GM18873 (cell line): Measurements from ENCODE around the gene HDAC9.
"Not testable (repeated sequence)": the region's sequence is repeated elsewhere in the genome, so short reads cannot be mapped to it uniquely, and the experiment has no call there.

Experiments used
- ATAC-seq: cut with Tn5 transposase; IDR thresholded peaks from one replicate; pipeline ENCODE4 v1.9.1; 2021; ENCODE audit warnings: mild to moderate bottlenecking, moderate library complexity, moderate number of reproducible peaks; ENCODE audit not compliant: unreplicated experiment, low FRiP score

HDAC9 gene

GRCh38 chr7:18698258-18698734 is 202.7 kb downstream of the HDAC9 start:
- no peak for ATAC-seq

DNA sequence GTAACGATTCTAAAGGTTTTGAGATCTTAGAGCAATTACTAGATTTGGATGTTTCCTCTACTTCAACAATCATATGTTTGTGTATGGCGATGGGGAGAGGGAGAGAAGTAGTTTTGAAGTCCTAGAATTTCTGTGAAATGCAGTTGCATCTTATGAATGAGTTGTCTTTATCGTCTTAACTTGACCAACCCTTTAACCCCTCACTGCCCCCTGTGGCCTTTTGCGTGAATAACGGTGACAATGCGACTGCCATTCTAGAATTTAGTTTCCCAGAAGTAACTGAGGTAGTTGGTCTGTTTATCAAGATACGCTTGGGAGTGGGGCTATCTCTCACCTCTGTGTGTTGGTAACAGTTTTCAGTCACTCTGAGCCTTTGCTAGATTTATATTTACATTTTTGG is 204.6 kb downstream of the HDAC9 start:
- ATAC-seq = no peak

DNA sequence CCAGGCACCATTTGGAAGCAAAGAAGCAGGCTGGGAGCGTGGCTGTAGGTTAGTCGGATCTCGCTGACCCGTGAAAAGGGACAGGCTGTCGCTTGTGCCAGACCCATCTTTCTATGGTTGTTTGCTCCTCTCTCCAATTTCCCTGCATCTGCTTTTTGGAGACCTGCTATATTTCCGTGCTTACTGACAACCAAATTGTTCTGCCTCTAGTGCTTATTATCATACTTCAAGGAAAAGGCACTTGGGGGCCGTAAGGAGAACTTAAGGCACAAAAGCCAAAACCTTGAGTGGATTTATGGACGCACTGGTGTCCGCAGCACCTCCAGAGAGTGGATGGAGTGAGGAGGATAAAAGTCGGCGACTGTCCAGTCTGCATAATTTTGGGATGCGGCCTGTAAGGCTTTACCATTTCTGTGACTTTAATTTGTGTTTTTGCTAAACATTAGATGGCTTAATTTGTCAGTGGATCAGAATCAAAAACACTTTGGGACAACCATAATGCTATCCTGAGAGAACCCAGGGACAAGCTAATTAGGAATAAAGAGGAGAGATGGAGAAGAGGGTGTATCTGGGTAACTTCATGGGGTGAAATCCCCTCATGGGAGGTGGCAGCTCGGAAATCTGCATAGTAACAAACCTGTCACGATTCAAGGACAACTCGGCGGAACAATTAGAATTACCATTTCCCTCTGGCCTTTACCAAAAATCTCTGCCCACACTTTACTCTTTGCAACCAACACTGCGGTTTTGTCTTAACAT is 206.7 kb downstream of the HDAC9 start:
- no peak for ATAC-seq

DNA sequence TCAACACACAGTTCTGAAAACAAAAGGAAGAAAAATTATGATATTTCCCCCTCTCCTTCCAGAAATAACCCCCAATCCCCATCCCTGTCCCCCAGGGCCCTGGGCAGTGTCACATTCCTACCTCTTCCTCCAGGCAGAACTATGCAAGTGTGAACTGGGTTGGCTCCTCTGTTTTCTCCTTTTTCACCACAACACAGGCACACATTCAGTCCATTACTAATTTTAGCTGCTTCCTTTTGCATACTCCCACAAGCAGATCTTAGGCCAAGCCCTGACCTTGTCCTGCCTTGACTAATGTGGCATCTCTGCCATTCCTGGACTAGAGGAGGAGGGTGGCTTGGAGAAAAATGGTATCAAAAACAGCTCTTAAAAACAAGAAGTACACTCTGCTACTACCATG is 208.1 kb downstream of the HDAC9 start:
- no peak for ATAC-seq

GRCh38 chr7:18706670-18707069 is 211.1 kb downstream of the HDAC9 start:
- ATAC-seq = no peak

GRCh38 chr7:18708204-18708603 is 212.7 kb downstream of the HDAC9 start:
- ATAC-seq = no peak

DNA sequence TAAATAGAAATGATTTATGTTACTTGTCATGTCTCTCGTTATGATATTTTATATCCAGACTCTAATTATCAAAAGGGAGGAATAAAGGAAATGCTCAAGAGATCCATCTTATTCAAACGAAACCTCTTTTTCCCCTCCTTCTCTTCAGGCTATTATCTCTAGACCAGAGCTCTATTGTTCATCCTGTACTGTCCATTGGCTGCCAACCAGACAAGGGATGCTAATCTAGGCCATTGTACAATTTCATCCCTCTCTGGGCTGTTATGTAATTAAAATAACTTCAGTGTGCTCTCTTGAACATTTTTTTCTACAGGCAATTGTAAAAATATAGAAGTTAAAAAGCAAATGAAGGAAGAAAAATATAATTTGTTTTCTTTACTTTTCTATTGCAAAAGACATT is 220.4 kb downstream of the HDAC9 start:
- no peak for ATAC-seq

DNA sequence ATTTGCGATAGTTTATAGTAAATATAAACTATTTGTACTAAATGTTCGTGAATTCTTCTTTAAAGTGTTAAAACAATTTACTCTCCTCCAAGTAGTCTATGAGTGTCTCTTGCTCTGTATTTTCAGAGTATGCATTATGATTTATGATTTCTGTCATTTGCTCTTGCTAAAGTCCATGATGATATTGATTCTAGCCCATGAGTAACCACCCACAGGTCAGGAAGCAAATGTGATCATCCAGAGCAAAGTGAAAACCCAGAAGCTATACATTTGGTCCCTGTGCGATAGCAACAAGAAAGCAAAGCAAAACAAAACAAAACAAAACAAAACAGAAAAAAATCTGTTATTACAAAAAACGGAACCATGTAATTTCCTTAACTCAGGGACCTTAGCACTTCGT is 225.9 kb downstream of the HDAC9 start:
- no peak for ATAC-seq

DNA sequence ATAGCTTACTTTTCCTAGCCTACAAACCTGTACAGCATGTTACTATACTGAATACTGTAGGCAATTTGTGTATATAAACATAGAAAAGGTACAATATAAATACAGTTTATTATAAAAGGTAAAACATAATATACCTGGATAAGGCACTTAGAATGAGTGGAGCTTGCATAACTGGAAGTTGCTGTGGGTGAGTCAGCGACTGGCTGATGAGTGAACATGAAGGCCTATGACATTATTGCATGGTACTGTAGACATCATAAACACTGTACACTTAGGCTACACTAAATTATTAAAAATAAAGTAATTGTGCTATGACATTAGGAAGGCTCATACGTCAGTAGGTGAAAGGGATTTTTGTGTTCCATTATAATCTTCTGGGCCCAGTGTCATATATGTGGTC is 228.8 kb downstream of the HDAC9 start:
- ATAC-seq = no peak

DNA sequence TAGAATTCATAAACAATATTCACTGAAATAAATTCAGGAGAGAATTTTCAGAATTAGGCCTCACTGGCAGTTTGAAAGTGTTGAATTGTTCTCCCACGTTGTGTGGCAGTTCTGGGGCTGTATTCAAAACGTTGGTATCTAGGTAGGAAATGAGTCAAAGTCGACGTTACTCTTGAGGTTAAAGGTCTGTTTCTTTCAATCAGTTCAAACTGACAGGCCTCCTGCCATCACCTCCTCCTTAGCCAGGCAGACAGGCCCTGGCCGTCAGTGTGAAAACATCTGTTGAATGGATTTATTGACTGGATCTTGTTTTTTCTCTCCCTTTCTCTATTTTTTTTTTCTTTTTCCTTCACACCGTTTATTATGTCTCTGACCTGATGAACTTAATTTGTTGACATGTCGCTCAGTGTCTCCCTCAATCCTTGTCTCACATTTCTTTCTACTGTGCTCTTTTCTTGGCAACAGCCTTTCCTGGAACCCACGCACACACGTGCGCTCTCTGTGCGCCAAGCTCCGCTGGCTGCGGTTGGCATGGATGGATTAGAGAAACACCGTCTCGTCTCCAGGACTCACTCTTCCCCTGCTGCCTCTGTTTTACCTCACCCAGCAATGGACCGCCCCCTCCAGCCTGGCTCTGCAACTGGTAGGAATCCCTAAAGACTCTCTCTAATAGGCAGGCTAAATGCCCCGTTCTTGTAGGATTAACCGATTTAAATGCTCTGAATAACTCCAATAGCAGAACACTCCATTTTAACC is 231.7 kb downstream of the HDAC9 start:
- ATAC-seq = no peak

DNA sequence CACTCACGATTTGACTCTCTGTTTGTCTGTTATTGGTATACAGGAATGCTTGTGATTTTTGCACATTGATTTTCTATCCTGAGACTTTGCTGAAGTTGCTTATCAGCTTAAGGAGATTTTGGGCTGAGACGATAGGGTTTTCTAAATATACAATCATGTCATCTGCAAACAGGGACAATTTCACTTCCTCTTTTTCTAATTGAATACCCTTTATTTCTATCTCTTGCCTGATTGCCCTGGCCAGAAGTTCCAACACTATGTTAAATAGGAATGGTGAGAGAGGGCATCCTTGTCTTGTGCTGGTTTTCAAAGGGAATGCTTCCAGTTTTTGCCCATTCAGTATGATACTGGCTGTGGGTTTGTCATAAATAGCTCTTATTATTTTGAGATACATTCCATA is 240.5 kb downstream of the HDAC9 start:
- not testable (repeated sequence) for ATAC-seq

DNA sequence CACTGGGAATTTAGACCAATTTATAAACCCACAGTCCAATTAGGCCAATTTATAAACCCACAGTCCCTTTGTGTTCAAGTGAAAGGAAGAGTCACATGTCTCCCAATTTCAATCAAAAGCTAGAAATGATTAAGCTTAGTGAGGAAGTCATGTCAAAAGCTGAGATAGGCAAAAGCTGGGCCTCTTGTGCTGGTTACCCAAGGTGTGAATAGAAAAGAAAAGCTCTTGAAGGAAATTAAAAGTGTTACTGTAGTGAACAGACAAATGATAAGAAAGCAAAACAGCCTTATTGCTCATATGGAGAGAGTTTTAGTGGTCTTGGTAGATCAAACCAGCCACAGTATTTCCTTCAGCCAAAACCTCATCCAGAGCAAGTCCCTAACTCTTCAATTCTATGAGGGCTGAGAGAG is 245.0 kb downstream of the HDAC9 start:
- no peak for ATAC-seq

- ATAC-seq = no peak
These were observed 258.5 kb downstream of the HDAC9 start for GRCh38 chr7:18753972-18754610.

- no peak for ATAC-seq
These were observed 259.2 kb downstream of the HDAC9 start for GRCh38 chr7:18754766-18755165.

DNA sequence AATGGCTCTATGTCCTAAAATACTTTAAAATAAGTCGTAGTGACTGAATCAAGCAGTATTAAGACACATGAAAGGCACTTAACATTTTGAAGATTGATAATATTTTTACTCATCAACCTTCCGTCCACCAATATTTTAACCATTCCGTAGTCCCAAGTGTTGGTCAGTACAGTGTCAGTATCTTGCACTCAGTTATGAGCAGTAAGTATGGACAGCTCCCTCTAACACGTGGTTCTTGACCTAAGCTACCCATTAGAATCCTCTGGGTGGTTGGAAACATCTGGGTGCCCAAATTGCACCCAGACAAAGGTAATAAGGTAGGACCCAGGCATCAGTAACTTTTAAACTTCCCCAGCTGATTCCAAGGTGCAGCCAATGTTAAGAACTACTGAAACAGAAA is 260.2 kb downstream of the HDAC9 start:
- ATAC-seq = no peak

DNA sequence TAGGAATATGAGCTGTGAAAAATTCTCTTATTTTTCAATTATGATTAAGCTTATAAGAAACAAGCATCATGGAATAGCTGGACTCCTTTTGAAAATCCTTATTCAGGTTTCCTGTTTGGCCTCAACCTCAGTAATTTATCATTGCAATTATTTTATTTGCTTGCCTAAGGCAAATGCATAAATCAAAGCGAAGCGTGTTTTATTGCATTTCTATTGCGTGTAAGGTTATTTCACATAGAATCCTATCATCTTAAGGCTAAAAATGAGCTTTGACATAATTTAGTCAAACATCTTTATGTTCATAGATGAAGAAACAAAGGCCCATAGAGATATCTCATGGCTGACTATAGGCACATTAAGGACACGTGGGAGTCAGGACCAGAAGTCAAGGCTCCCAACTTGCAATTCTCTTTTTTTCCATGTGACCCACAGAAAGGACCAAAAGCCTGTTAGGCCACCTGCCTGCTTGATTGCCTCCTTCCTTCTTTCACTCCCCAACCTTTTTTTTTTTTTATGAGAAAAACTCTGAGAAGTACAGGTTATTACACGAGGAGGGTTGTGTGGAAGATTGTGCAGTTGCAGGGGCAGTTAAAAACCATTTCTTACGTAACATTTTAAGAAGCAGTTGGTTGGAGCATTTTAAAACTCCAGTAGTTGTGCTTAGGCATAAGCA is 261.0 kb downstream of the HDAC9 start:
- no peak for ATAC-seq

GRCh38 chr7:18760046-18760445 is 264.5 kb downstream of the HDAC9 start:
- ATAC-seq = no peak

- no peak for ATAC-seq
These were observed 265.3 kb downstream of the HDAC9 start for GRCh38 chr7:18760631-18761445.

GRCh38 chr7:18762189-18762588 is 266.6 kb downstream of the HDAC9 start:
- ATAC-seq = no peak

GRCh38 chr7:18768256-18768655 is 272.7 kb downstream of the HDAC9 start:
- ATAC-seq = no peak
